B cell (primary cell): ENCODE data around the gene POLR1H. TPM values are rescaled to one million over a fixed set of nuclear protein-coding genes. Genes with fewer than 3 reads are reported as not detected.

Source experiments
- ATAC-seq: fragments of 200-7000 bp; cut with Tn5 transposase; one replicate; pipeline ENCODE4 v1.10.0; 2021; ENCODE audit warnings: low read depth, mild to moderate bottlenecking, moderate number of reproducible peaks, moderate library complexity
- CTCF ChIA-PET: fragments of 350-600 bp; sonication (Branson Sonifier 250); formaldehyde crosslinking; loops from one replicate; lab custom pipeline; 2021; ENCODE audit warnings: antibody characterized with exemption, inconsistent platforms; lab: Charles Lee
- POLR2A ChIA-PET: fragments of 350-600 bp; sonication (Branson Sonifier 250); formaldehyde crosslinking; loops from one replicate; lab custom pipeline; 2021; ENCODE audit warnings: antibody characterized with exemption; lab: Charles Lee
- DNase-seq: peaks from one replicate; pipeline ENCODE4 v3.0.0; 2013
- H2AFZ ChIP-seq: 2 replicates; pipeline ENCODE4 v1.6.1; 2012; ENCODE audit warnings: mild to moderate bottlenecking, low read depth, low read length; ENCODE audit not compliant: insufficient read depth, poor library complexity, severe bottlenecking
- H3K27ac ChIP-seq, 2 donors: 1 replicate in 1 of 2; 2 replicates in 1 of 2; pipeline ENCODE4 v1.5.1; 2012 to 2013; ENCODE audit warnings: low read length in 2 of 2, mild to moderate bottlenecking in 2 of 2, moderate library complexity in 1 of 2
- H3K27me3 ChIP-seq, 4 experiments: fragments of 200-600 bp in 1 of 4; sonication (generic) in 1 of 4; replicated peaks in 1 of 4; 1 replicate in 2 of 4; 2 replicates in 2 of 4; pipeline versions ENCODE4 v1.6.1 to v1.7.0; 2013 to 2016; ENCODE audit warnings: low read length in 3 of 4, mild to moderate bottlenecking in 2 of 4, mixed read lengths in 1 of 4, moderate library complexity in 1 of 4; ENCODE audit not compliant: insufficient read depth in 4 of 4, control insufficient read depth in 3 of 4; ENCODE audit errors: control extremely low read depth in 1 of 4
- H3K36me3 ChIP-seq, 2 experiments: replicated peaks in 1 of 2; 1 replicate in 1 of 2; 2 replicates in 1 of 2; pipeline versions ENCODE4 v1.6.1 to v1.7.1; 2013; ENCODE audit warnings: low read length in 1 of 2; ENCODE audit not compliant: insufficient read depth in 2 of 2, control insufficient read depth in 1 of 2; ENCODE audit errors: control extremely low read depth in 1 of 2, extremely low read depth in 1 of 2
- H3K4me1 ChIP-seq, 2 donors: fragments of 200-600 bp in 1 of 2; sonication (generic) in 1 of 2; 1 replicate in 1 of 2; 2 replicates in 1 of 2; pipeline versions ENCODE4 v1.5.1 to v1.6.1; 2013 to 2017; ENCODE audit warnings: low read length in 2 of 2; ENCODE audit not compliant: control insufficient read depth in 2 of 2, insufficient read depth in 2 of 2
- H3K4me2 ChIP-seq: replicated peaks from 2 replicates; pipeline ENCODE3; 2012; ENCODE audit warnings: mild to moderate bottlenecking, low read depth, low read length; ENCODE audit not compliant: poor library complexity, severe bottlenecking
- H3K4me3 ChIP-seq, 5 experiments: fragments of 200-600 bp in 1 of 5; sonication (generic) in 1 of 5; 1 replicate in 3 of 5; 2 replicates in 2 of 5; pipeline versions ENCODE4 v1.5.1 to v1.7.0; 2011 to 2016; ENCODE audit warnings: low read length in 4 of 5, mild to moderate bottlenecking in 4 of 5, low read depth in 2 of 5, control low read depth in 1 of 5, moderate library complexity in 1 of 5; ENCODE audit not compliant: insufficient read depth in 1 of 5; ENCODE audit errors: control extremely low read depth in 1 of 5, extremely low read depth in 1 of 5
- H3K79me2 ChIP-seq: fragments of 200-600 bp; sonication (generic); one replicate; pipeline ENCODE4 v1.6.0; 2016; ENCODE audit warnings: low read length; ENCODE audit not compliant: control insufficient read depth, insufficient read depth
- H3K9ac ChIP-seq: fragments of 200-600 bp; sonication (generic); 2 replicates; pipeline ENCODE4 v1.6.1; 2017; ENCODE audit warnings: mild to moderate bottlenecking, low read length, moderate library complexity
- H3K9me3 ChIP-seq, 3 donors: one replicate each; pipeline versions ENCODE4 v1.6.1 to v1.7.1; 2013; ENCODE audit warnings: low read length in 2 of 3; ENCODE audit not compliant: control insufficient read depth in 2 of 3, insufficient read depth in 1 of 3; ENCODE audit errors: control extremely low read depth in 1 of 3
- H4K20me1 ChIP-seq: 2 replicates; pipeline ENCODE4 v1.6.0; 2012; ENCODE audit warnings: mild to moderate bottlenecking, low read length; ENCODE audit not compliant: insufficient read depth, control insufficient read depth, poor library complexity, severe bottlenecking
- H3K27ac Mint-ChIP-seq: one replicate; pipeline ENCODE4 v1.8.0; 2021; ENCODE audit warnings: mixed read lengths
- H3K27me3 Mint-ChIP-seq: one replicate; pipeline ENCODE4 v1.8.0; 2021; ENCODE audit warnings: mixed read lengths
- H3K4me1 Mint-ChIP-seq: one replicate; pipeline ENCODE4 v1.8.0; 2021; ENCODE audit warnings: mixed read lengths
- H3K4me3 Mint-ChIP-seq: one replicate; pipeline ENCODE4 v1.8.0; 2021; ENCODE audit warnings: mixed read lengths
- H3K9me3 Mint-ChIP-seq: one replicate; pipeline ENCODE4 v1.8.0; 2022; ENCODE audit warnings: mixed read lengths; ENCODE audit not compliant: insufficient read depth
- EZH2 ChIP-seq: IDR thresholded peaks from 2 replicates; pipeline ENCODE4 v1.6.1; 2012; ENCODE audit warnings: borderline replicate concordance, low read depth, mild to moderate bottlenecking, moderate library complexity, low read length; ENCODE audit not compliant: insufficient read depth, poor library complexity, severe bottlenecking
- whole genome bisulfite sequencing: methylation state at CpG from one replicate; pipeline ENCODE4 v1.1.5; 2013; ENCODE audit warnings: missing lambda C conversion rate; ENCODE audit not compliant: insufficient coverage; 5-methylcytosine and 5-hydroxymethylcytosine counted together
- intact Hi-C: fragments of 100-400 bp; cut with micrococcal nuclease; formaldehyde crosslinking; loops from one replicate; pipeline ENCODE4 v1.10.0; 2022
- polyA plus RNA-seq: library from polyadenylated mRNA; depleted of rRNA; stranded (reverse); fragments of >200 nt; gene quantifications from 2 replicates; pipeline ENCODE4 v1.2.3, GENCODE V29; 2012
- total RNA-seq, 2 donors: library from RNA; stranded (reverse); fragments of 120-200 nt in 1 of 2; gene quantifications; 1 replicate in 1 of 2; 2 replicates in 1 of 2; pipeline versions ENCODE4 v1.2.3 to v1.2.4, GENCODE V29; 2013 to 2022
- TF ChIP-seq, protein P1 (sequence below): fragments of 200-600 bp; IDR thresholded peaks from one replicate; pipeline ENCODE4 v1.8.0; 2022; ENCODE audit warnings: antibody characterized with exemption, mild to moderate bottlenecking

Gene POLR1H
- total and polyA plus RNA-seq, 2 donors (not counting 1 experiment from before 2014, with no cell fraction given) = 38.8 to 71.0 TPM

DNA sequence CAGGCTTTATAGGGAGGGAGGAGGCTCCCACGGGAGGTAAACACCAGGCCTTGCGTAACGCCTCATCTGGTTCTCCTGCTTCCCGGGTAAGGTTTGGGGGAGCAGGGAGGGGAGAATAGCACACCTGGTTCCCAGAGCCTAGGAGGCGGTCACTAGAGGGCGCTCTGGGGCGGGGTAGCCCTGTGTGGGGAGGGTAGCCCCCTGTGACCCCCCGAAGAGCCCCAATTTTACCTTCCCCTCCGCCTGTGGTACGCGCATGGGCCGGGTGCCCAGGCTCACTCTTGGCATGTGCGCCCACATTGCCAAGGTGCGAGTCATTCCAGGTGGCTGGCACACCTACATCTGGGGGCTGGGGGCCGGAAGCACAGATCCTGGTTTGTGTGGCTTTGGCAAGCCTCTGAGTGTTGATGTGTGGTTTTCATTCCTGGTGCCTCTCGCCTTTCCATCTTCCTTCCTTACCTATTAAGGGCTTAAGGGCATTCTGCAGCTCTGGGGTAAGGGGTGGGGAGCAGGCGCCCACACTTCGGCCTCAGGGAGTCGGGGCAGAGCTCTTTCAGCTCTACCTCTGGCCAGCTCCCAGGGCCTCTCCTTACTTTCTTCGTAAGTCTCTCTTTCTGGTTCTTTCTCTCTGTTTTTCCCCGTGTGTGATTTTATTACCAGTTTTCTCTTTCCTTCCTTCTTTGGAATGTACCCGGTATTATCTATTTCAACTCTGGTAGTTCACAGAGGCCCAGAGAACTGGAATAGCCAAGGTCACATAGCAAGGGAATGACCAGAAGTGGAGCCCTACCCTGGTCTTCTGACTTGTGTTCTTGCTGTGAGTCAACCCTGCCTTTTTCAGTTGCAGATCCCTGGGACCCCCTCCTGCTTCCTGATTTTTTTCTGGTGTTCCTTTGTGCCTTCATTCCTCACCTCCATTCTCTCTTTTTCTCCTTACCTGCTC, 15.0 kb downstream of the POLR1H start:
- peaks cover 0 to 68% (median 46%) of the 10 kb centered on the region in 4 experiments for H3K27me3 ChIP-seq

More for the DNA sequence above, 15.0 kb downstream of the POLR1H start:
- peaks cover 2% of the 10 kb centered on the region for H3K9me3 Mint-ChIP-seq
- H3K4me1 ChIP-seq = peaks cover 24 to 27% of the 10 kb centered on the region in 2 donors
- 36% methylated on average over 18 of the region's 22 CpGs for WGBS
- ATAC-seq (no peak), DNase-seq (peak; percentile 44)
- peaks cover 26% of the 10 kb centered on the region for H3K4me1 Mint-ChIP-seq
- H2AFZ ChIP-seq = peak overlapping the region; percentile 22
- H3K4me3 ChIP-seq = no peak overlapping the region
- H3K27me3 Mint-ChIP-seq = peaks cover 79% of the 10 kb centered on the region
- intact Hi-C loops = no loop called here
- ChIA-PET CTCF (interaction anchor here (0.6 to 1.9 kb wide), 2 partner anchors 15 to 1283 kb away, joined by 3 to 7 read pairs; partner anchors contain the start of gene POLR1H), POLR2A (no interaction called here)
- H3K79me2 ChIP-seq = no peaks in the 10 kb centered on the region
- no peak overlapping the region for H3K9ac ChIP-seq
- H3K4me3 Mint-ChIP-seq = peak overlapping the region; percentile 65
- H3K36me3 ChIP-seq = no peaks in the 10 kb centered on the region
- peaks cover 0 to 20% (median 0%) of the 10 kb centered on the region in 3 donors for H3K9me3 ChIP-seq
- H3K4me2 ChIP-seq = peak overlapping the region; percentile 64
- no peak overlapping the region for H3K27ac Mint-ChIP-seq
- H4K20me1 ChIP-seq = peaks cover 1% of the 10 kb centered on the region
- TF ChIP-seq, protein P1, sequence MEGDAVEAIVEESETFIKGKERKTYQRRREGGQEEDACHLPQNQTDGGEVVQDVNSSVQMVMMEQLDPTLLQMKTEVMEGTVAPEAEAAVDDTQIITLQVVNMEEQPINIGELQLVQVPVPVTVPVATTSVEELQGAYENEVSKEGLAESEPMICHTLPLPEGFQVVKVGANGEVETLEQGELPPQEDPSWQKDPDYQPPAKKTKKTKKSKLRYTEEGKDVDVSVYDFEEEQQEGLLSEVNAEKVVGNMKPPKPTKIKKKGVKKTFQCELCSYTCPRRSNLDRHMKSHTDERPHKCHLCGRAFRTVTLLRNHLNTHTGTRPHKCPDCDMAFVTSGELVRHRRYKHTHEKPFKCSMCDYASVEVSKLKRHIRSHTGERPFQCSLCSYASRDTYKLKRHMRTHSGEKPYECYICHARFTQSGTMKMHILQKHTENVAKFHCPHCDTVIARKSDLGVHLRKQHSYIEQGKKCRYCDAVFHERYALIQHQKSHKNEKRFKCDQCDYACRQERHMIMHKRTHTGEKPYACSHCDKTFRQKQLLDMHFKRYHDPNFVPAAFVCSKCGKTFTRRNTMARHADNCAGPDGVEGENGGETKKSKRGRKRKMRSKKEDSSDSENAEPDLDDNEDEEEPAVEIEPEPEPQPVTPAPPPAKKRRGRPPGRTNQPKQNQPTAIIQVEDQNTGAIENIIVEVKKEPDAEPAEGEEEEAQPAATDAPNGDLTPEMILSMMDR = no peak
- TF ChIP-seq EZH2 = peak; percentile 56
- no peak overlapping the region for H3K27ac ChIP-seq
